Esophagus squamous epithelium (tissue), 5 donors: ENCODE results near the gene RNASE11. TPM values are rescaled to one million over a fixed set of nuclear protein-coding genes. Genes with fewer than 3 reads are reported as not detected.

Experiments
- DNase-seq: peaks from one replicate; lab custom pipeline; 2025; lab: John Stamatoyannopoulos, UW
- H3K27ac ChIP-seq, 4 donors: fragments of 200-600 bp; sonication (generic); one replicate each; pipeline ENCODE4 v1.5.1; 2016 to 2019; ENCODE audit warnings: mild to moderate bottlenecking in 1 of 4
- H3K27me3 ChIP-seq, 4 donors: fragments of 200-600 bp; sonication (generic); 1 replicate in 3 of 4; 2 replicates in 1 of 4; pipeline versions ENCODE4 v1.5.1 to v1.6.0; 2017 to 2021; ENCODE audit warnings: antibody characterized with exemption in 1 of 4
- H3K36me3 ChIP-seq, 3 donors: fragments of 200-600 bp; sonication (generic); one replicate each; pipeline ENCODE4 v1.5.1; 2016 to 2019
- H3K4me1 ChIP-seq, 3 donors: fragments of 200-600 bp; sonication (generic); one replicate each; pipeline ENCODE4 v1.5.1; 2017 to 2019
- H3K4me3 ChIP-seq, 4 donors: fragments of 200-600 bp; sonication (generic); 1 replicate in 3 of 4; 2 replicates in 1 of 4; pipeline ENCODE4 v1.5.1; 2016 to 2019; ENCODE audit warnings: mild to moderate bottlenecking in 2 of 4, moderate library complexity in 1 of 4
- H3K9me3 ChIP-seq, 3 donors: fragments of 200-600 bp; sonication (generic); one replicate each; pipeline ENCODE4 v1.5.1; 2016 to 2019
- POLR2A ChIP-seq, 4 donors: fragments of 450-650 bp; IDR thresholded peaks; one replicate each; pipeline ENCODE4 v1.6.1; 2017; ENCODE audit warnings: antibody characterized with exemption in 4 of 4, mild to moderate bottlenecking in 4 of 4, moderate library complexity in 3 of 4
- WGBS, 2 donors: methylation state at CpG; one replicate each; pipeline ENCODE4 v1.1.5; 2018; 5-methylcytosine and 5-hydroxymethylcytosine counted together
- intact Hi-C: fragments of 100-400 bp; cut with DNase I; formaldehyde crosslinking; loops from one replicate; pipeline ENCODE4 v1.15.0; 2022
- total RNA-seq, 4 donors: library from RNA; depleted of rRNA; stranded (reverse); fragments of >200 nt; gene quantifications; one replicate each; pipeline ENCODE4 v1.1.0, GENCODE V29; 2016
- TF ChIP-seq, protein P1 (sequence below), 6 experiments: fragments of 450-650 bp in 4 of 6; fragments of 200-600 bp in 2 of 6; sonication (generic) in 2 of 6; IDR thresholded peaks; one replicate each; pipeline ENCODE4 v1.5.1; 2016 to 2019; ENCODE audit warnings: antibody characterized with exemption in 6 of 6, mild to moderate bottlenecking in 4 of 6, moderate library complexity in 4 of 6
- donor health status: DM: yes; HTN: yes; CAD: no.

The RNASE11 gene
- total RNA-seq, 4 donors from 2014 or later: not detected

DNA sequence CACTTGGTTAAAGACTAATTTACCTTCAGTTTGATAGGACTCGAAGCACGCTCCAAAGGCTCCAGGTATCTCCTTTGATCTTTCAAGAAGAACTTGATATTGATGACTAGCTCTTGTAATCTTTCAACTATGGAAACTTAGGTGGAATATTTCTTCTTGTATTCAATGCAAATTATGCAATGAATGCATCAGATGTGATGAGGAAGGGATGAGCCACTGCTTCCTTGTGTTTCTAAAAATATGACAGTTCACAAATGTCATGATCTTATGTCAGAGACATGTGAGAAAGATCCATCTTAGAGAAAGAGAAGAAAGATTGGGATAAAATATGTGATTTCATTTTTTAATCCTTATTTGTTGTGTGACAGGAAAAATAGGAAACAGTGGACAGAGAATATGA lies 36.9 kb downstream of the RNASE11 start:
- intact Hi-C loops: no loop called here
- Histone ChIP-seq H3K9me3 (no peaks in the 10 kb centered on the region), H3K36me3 (no peaks in the 10 kb centered on the region), H3K27me3 (no peaks in the 10 kb centered on the region), H3K27ac (no peak overlapping the region), H3K4me1 (no peaks in the 10 kb centered on the region), H3K4me3 (no peak overlapping the region)
- 74 to 95% methylated on average over 2 of the region's 2 CpGs for WGBS, 2 donors
- TF ChIP-seq, protein P1, sequence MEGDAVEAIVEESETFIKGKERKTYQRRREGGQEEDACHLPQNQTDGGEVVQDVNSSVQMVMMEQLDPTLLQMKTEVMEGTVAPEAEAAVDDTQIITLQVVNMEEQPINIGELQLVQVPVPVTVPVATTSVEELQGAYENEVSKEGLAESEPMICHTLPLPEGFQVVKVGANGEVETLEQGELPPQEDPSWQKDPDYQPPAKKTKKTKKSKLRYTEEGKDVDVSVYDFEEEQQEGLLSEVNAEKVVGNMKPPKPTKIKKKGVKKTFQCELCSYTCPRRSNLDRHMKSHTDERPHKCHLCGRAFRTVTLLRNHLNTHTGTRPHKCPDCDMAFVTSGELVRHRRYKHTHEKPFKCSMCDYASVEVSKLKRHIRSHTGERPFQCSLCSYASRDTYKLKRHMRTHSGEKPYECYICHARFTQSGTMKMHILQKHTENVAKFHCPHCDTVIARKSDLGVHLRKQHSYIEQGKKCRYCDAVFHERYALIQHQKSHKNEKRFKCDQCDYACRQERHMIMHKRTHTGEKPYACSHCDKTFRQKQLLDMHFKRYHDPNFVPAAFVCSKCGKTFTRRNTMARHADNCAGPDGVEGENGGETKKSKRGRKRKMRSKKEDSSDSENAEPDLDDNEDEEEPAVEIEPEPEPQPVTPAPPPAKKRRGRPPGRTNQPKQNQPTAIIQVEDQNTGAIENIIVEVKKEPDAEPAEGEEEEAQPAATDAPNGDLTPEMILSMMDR (IDR thresholded peaks at IDR 0.05): no peak
- TF ChIP-seq POLR2A (IDR thresholded peaks at IDR 0.05): no peak
- DNase-seq: no peak

DNA sequence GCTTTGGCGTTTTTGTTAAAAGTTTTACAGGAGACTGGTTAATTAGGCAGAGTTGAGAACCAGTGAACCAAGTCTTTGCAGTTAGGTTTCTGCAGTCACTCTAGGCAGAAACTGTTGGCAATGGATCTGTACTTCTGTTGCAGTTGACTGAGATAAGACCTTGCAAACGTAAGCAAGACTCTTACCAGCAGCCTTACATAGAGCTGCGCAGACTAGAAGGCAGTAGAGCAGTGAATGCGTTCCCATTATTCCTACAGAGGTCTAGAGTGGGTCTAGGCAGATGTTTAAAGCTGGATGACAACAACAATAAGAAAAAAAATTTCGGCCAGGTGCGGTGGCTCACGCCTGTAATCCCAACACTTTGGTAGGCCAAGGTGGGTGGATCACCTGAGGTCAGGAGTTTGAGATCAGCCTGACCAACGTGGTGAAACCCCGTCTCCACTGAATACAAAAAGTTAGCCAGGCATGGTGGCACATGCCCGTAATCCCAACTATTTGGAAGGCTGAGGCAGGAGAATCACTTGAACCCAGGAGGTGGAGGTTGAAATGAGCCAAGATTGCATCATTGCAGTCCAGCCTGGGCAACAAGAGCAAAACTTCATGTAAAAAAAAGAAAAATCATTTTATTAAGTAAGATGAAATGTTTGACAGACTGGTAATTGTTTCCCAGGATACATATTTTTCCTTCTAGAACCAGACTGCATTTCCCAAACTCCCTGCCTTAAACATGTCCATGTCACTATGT lies 39.2 kb downstream of the RNASE11 start:
- Histone ChIP-seq H3K36me3 (no peaks in the 10 kb centered on the region), H3K9me3 (no peaks in the 10 kb centered on the region), H3K27ac (no peak overlapping the region), H3K27me3 (no peaks in the 10 kb centered on the region), H3K4me3 (no peak overlapping the region), H3K4me1 (no peaks in the 10 kb centered on the region)
- TF ChIP-seq POLR2A (IDR thresholded peaks at IDR 0.05): no peak
- TF ChIP-seq, protein P1 (IDR thresholded peaks at IDR 0.05): no peak
- DNase-seq: no peak
- intact Hi-C loops: no loop called here
- WGBS, 2 donors: 75 to 79% methylated on average over 10 of the region's 10 CpGs

DNA sequence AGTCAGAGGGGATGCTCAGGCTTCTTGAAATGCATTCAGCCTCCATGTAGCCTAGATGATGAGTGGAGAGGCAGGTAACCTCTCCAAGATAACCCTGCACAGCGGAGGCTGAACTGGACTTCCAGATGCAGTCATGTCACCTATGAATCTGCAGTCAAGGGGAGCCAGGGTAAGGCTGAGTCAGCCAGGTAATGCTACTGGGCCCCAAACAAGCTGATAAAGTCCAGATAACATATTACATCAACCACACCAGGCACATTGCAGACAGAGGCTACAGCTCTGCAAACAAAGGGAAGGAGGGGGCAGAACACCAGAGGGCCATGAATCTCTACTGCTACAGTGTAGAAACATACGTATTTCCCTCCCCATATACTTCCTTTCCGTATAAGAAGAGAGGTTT lies 40.9 kb downstream of the RNASE11 start:
- DNase-seq: no peak
- intact Hi-C loops: no loop called here
- TF ChIP-seq, protein P1 (IDR thresholded peaks at IDR 0.05): no peak
- TF ChIP-seq POLR2A (IDR thresholded peaks at IDR 0.05): no peak
- H3K36me3 ChIP-seq: no peaks in the 10 kb centered on the region
- H3K4me3 ChIP-seq: no peak overlapping the region
- no peaks in the 10 kb centered on the region for H3K4me1 ChIP-seq
- no peak overlapping the region for H3K27ac ChIP-seq
- H3K27me3 ChIP-seq: no peaks in the 10 kb centered on the region
- 46 to 49% methylated on average over 3 of the region's 3 CpGs for WGBS, 2 donors
- H3K9me3 ChIP-seq: no peaks in the 10 kb centered on the region

DNA sequence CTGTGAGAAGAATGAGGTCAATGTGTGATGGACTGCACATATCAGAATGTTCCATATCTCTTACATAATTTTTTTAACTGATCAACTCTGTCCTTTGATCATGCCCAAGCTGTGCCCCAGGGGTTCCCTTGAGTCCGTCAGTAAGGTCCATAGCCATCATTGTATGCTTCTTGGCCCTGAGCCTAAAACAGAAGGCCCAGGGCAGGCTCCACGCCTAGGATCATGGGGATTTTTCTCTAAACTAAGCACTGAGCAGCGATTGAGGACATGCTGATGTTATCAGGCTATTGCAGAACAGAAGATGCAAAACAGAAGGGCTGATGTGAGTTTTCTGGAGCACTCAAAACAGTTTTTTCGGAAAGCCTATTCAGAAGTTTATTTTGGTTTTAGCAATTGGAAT lies 47.9 kb downstream of the RNASE11 start:
- H3K4me3 ChIP-seq: no peak overlapping the region
- WGBS, 2 donors: 47 to 51% methylated on average over 4 of the region's 4 CpGs
- no peaks in the 10 kb centered on the region for H3K27me3 ChIP-seq
- no peaks in the 10 kb centered on the region for H3K9me3 ChIP-seq
- intact Hi-C loops: no loop called here
- no peaks in the 10 kb centered on the region for H3K36me3 ChIP-seq
- TF ChIP-seq, protein P1 (IDR thresholded peaks at IDR 0.05): no peak
- TF ChIP-seq POLR2A (IDR thresholded peaks at IDR 0.05): no peak
- H3K4me1 ChIP-seq: no peaks in the 10 kb centered on the region
- H3K27ac ChIP-seq: no peak overlapping the region
- DNase-seq: no peak

Other genes starting within 250 kb of the RNASE11 start
- 10 to 100 TPM in 3 of 4 donors, 1 to 10 TPM in 1; 5.0 to 20.3 (median 11.7) TPM for gene PARP2, start 244.4 kb downstream of the RNASE11 start, total RNA-seq
- gene TEP1, start 174.5 kb downstream of the RNASE11 start, total RNA-seq: 10 to 100 TPM; 13.4 to 16.6 (median 14.7) TPM
- gene KLHL33, start 151.8 kb downstream of the RNASE11 start, total RNA-seq: under 1 TPM in 1 of 4 donors, not detected in 3; 0.57 TPM
- 10 to 100 TPM; 22.3 to 41.6 (median 26.6) TPM for gene OSGEP, start 133.2 kb downstream of the RNASE11 start, total RNA-seq
- gene APEX1, start 132.8 kb downstream of the RNASE11 start, total RNA-seq: 100 to 1,000 TPM in 3 of 4 donors, 10 to 100 TPM in 1; 75.7 to 132 (median 115) TPM
- gene PIP4P1, start 126.6 kb downstream of the RNASE11 start, total RNA-seq: 10 to 100 TPM; 15.8 to 25.7 (median 19.1) TPM
- gene PNP, start 118.6 kb downstream of the RNASE11 start, total RNA-seq: 100 to 1,000 TPM in 2 of 4 donors, 10 to 100 TPM in 2; 84.4 to 155 (median 104) TPM
- gene RNASE10, start 82.5 kb downstream of the RNASE11 start, total RNA-seq: not detected
- gene RNASE9, start 27.0 kb downstream of the RNASE11 start, total RNA-seq: not detected
- not detected for gene RNASE12, start 3.4 kb upstream of the RNASE11 start, total RNA-seq
- gene OR6S1, start 53.7 kb upstream of the RNASE11 start, total RNA-seq: not detected
- 10 to 100 TPM in 2 of 4 donors, 1 to 10 TPM in 2; 4.0 to 73.1 (median 19.5) TPM for gene RNASE4, start 96.6 kb upstream of the RNASE11 start, total RNA-seq
- 10 to 100 TPM in 1 of 4 donors, 1 to 10 TPM in 3; 1.4 to 15.1 (median 5.8) TPM for gene ANG, start 100.8 kb upstream of the RNASE11 start, total RNA-seq
- not detected for gene EDDM3A, start 157.9 kb upstream of the RNASE11 start, total RNA-seq
- gene EDDM3B, start 180.4 kb upstream of the RNASE11 start, total RNA-seq: not detected
- 10 to 100 TPM in 2 of 4 donors, under 1 TPM in 2; 0.26 to 22.3 (median 7.1) TPM for gene RNASE6, start 193.3 kb upstream of the RNASE11 start, total RNA-seq
- 100 to 1,000 TPM in 2 of 4 donors, 10 to 100 TPM in 2; 12.0 to 297 (median 61.0) TPM for gene RNASE1, start 214.8 kb upstream of the RNASE11 start, total RNA-seq